ENCODE results near the gene RAB27B. TPM values are rescaled to one million over a fixed set of nuclear protein-coding genes. Genes with fewer than 3 reads are reported as not detected.

Gene RAB27B
- total RNA-seq, 4 donors from 2014 or later: under 0.01 to 51.2 (median 3.3) TPM

DNA sequence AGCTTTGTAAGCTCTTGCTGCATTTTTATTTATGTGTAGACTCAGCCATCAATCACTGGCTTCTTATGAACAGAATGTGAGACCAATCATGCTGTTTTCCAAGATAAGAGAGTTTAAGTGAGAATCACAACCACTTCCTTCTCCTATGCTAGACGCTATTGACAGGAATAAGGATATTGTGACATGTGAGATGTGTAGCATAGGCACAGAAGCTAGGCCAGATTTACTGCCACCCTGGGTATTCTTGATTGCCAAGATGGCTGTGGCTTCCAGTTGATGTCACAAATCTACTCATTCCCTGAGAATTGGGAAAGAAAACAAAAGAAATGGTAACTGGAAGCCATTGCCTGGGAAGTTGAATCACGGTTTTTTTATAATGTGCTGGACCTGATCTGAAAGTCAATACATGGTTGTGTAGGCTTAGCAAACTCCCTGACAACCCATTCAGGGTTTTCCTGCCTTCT, 49.9 kb downstream of the RAB27B start:
- H3K27me3 ChIP-seq: no peaks in the 10 kb centered on the region
- no peaks in the 10 kb centered on the region for H3K36me3 ChIP-seq
- no peaks in the 10 kb centered on the region for H3K9me3 ChIP-seq
- TF ChIP-seq CTCF (IDR thresholded peaks at IDR 0.05) (no peak), POLR2A (IDR thresholded peaks at IDR 0.05) (no peak)
- no peaks in the 10 kb centered on the region for H3K4me1 ChIP-seq
- no peak for DNase-seq
- H3K27ac ChIP-seq: no peak overlapping the region
- H3K4me3 ChIP-seq: no peak overlapping the region
- intact Hi-C loops (cut with DNase I; ENCODE audit: low total_unique reads): no loop called here

DNA sequence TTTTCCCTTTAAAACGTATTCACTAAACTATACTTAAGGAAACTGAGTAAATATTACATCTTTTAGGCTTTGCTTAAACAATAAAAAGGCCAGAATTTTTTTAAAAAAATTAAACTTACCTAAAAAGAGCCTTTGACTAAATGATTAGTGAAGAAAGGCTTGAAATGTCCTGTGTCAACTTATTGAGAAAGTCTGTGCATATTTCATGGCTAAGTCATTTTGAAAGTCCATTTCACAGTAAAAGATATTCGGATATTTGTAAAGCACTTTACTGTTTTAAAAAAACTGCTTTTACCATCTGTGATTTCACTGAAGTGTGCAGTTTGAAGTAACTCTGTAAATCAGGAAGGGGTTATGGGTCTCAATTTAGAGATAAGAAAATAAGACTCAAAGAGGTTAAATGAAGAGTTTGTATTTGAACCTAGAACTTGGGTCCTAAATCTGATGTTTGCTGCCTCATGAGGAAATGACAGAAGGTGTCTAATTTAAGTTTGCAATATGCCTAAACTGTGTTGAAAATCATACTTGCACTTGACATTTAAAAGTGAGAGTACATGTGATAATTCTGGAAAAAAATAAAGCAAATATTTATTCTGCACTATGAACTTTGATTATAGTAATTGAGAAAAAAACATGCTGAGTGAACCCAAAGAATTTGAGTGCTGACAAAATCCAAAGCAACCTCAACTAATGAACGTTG, 50.5 kb downstream of the RAB27B start:
- no peak for TF ChIP-seq CTCF (IDR thresholded peaks at IDR 0.05)
- TF ChIP-seq POLR2A (IDR thresholded peaks at IDR 0.05): no peak

DNA sequence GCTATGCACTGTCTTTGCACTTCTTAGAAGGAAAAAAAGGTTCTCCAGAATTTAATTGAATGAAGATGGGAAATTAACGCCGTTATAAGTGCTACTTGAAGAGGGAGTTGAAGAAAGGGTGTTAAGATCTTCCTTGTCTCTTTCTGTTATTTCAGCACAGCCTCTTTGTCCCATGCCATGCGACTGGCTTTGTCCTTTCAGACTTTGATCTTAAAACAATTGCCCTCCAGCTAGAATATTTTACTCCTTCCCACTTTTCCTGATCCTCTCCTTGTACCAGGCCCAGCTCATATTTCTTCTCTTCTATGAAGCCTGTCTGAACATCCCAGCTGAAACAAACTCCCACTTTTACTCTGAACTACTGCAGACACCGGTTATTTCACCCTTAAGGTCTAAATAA, 51.4 kb downstream of the RAB27B start:
- TF ChIP-seq CTCF (IDR thresholded peaks at IDR 0.05) (no peak), POLR2A (IDR thresholded peaks at IDR 0.05) (no peak)
- intact Hi-C loops (cut with DNase I; ENCODE audit: low total_unique reads): no loop called here
- Histone ChIP-seq H3K36me3 (no peaks in the 10 kb centered on the region), H3K4me1 (no peaks in the 10 kb centered on the region), H3K4me3 (no peak overlapping the region), H3K27me3 (no peaks in the 10 kb centered on the region), H3K27ac (no peak overlapping the region), H3K9me3 (no peaks in the 10 kb centered on the region)
- no peak for DNase-seq

More for the DNA sequence above, 50.5 kb downstream of the RAB27B start:
- Histone ChIP-seq H3K27me3 (no peaks in the 10 kb centered on the region), H3K27ac (no peak overlapping the region), H3K36me3 (no peaks in the 10 kb centered on the region), H3K9me3 (no peaks in the 10 kb centered on the region), H3K4me3 (no peak overlapping the region), H3K4me1 (no peaks in the 10 kb centered on the region)
- DNase-seq: no peak
- intact Hi-C loops (cut with DNase I; ENCODE audit: low total_unique reads): no loop called here

- no peak for TF ChIP-seq CTCF (IDR thresholded peaks at IDR 0.05)
- no peak for TF ChIP-seq POLR2A (IDR thresholded peaks at IDR 0.05)
- Histone ChIP-seq H3K4me1 (no peaks in the 10 kb centered on the region), H3K9me3 (no peaks in the 10 kb centered on the region), H3K27ac (no peak overlapping the region), H3K4me3 (no peak overlapping the region), H3K36me3 (no peaks in the 10 kb centered on the region), H3K27me3 (no peaks in the 10 kb centered on the region)
- DNase-seq: no peak
- intact Hi-C loops (cut with DNase I; ENCODE audit: low total_unique reads): no loop called here
These were observed 52.3 kb downstream of the RAB27B start for GRCh38 chr18:54880395-54881105.

GRCh38 chr18:54881229-54881768, 53.0 kb downstream of the RAB27B start:
- Histone ChIP-seq H3K36me3 (no peaks in the 10 kb centered on the region), H3K4me3 (no peak overlapping the region), H3K4me1 (no peaks in the 10 kb centered on the region), H3K27ac (no peak overlapping the region), H3K27me3 (no peaks in the 10 kb centered on the region), H3K9me3 (no peaks in the 10 kb centered on the region)
- DNase-seq: no peak
- no peak for TF ChIP-seq CTCF (IDR thresholded peaks at IDR 0.05)
- no peak for TF ChIP-seq POLR2A (IDR thresholded peaks at IDR 0.05)
- intact Hi-C loops (cut with DNase I; ENCODE audit: low total_unique reads): no loop called here

Data from uterus (tissue), 4 donors.